ENCODE results near the gene MMP25. TPM values are rescaled to one million over a fixed set of nuclear protein-coding genes. Genes with fewer than 3 reads are reported as not detected.

Gene MMP25
- total and polyA plus RNA-seq, 9 of the 15 experiments (the other 6 are each of a cell fraction or from before 2014, with no cell fraction given): 0.03 to 0.04 TPM; not detected in 7

- no peaks in the 10 kb centered on the region for H3K9me3 ChIP-seq (replicated peaks; ENCODE audit: control insufficient read depth, insufficient read depth, low read depth, low read length)
- POLR2A ChIA-PET: interaction anchor here (0.6 to 1.1 kb wide), 5 partner anchors 40 to 201 kb away, joined by 3 to 7 read pairs (median 3); partner anchors contain the start of genes HCFC1R1 and THOC6
- no peak overlapping the region for H2AFZ ChIP-seq (ENCODE audit: low read depth, low read length)
- CTCF ChIA-PET (ENCODE audit: low intra/inter-chr PET ratio): interaction anchor here (0.6 kb wide), 1 partner anchor 33 kb away, joined by 3 read pairs; no protein-coding TSS in a partner anchor
- in situ Hi-C loops (cut with MboI) (no loop called here), intact Hi-C loops (cut with micrococcal nuclease) (no loop called here)
- BruUV-seq (replicated peaks): no TSS peak
- H3K4me2 ChIP-seq (ENCODE audit: insufficient read depth, low read length): no peak overlapping the region
- no peak for DNase-seq (ENCODE audit: extremely low read depth in 1 of 4, low spot score in 3 of 4)
- TF ChIP-seq ATF7 (IDR thresholded peaks at IDR 0.05) (0 out of 2 replicates have a peak, but pooled peaks have one; percentile 28), CEBPB (tag; IDR thresholded peaks at IDR 0.05) (peak; percentile 43; the same call in 1 of the 2 replicates), L3MBTL2 (IDR thresholded peaks at IDR 0.05) (peak; percentile 17; the same call in 1 of the 2 replicates), COPS2 (conservative IDR thresholded peaks at IDR 0.05) (no peak), BCLAF1 (IDR thresholded peaks at IDR 0.05; ENCODE audit: borderline replicate concordance in 1 of 2, control insufficient read depth in 1 of 2, low read depth in 2 of 2, low read length in 1 of 2) (no peak), CEBPG (CRISPR knock-in tag; IDR thresholded peaks at IDR 0.05) (peak; percentile 88), CEBPG (tag; conservative IDR thresholded peaks at IDR 0.05 in 1 of 2, IDR thresholded peaks at IDR 0.05 in 1 of 2) (peak; percentile 43 to 92), HMG20B (CRISPR knock-in tag; IDR thresholded peaks at IDR 0.05) (no peak), ZNF175 (CRISPR knock-in tag; IDR thresholded peaks at IDR 0.05; ENCODE audit: low read depth) (peak; percentile 58; the same call in 1 of the 2 replicates), ATF4 (CRISPR knock-in tag; IDR thresholded peaks at IDR 0.05) (0 out of 2 replicates have a peak, but pooled peaks have one; percentile 35), TRIM24 (IDR thresholded peaks at IDR 0.05) (peak; percentile 72 to 87; a peak in 2 of 4 replicates)
- TF ChIP-seq, protein P1, sequence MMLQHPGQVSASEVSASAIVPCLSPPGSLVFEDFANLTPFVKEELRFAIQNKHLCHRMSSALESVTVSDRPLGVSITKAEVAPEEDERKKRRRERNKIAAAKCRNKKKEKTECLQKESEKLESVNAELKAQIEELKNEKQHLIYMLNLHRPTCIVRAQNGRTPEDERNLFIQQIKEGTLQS (IDR thresholded peaks at IDR 0.05): peak; percentile 85
- TF ChIP-seq, protein P1 (CRISPR knock-in tag; conservative IDR thresholded peaks at IDR 0.05): no peak
- no peak for FAIRE-seq
- H3K4me3 ChIP-seq: no peak overlapping the region
- peaks cover 8 to 41% of the 10 kb centered on the region in 2 experiments for H3K4me1 ChIP-seq (replicated peaks in 1 of 2; ENCODE audit: control insufficient read depth in 2 of 2, insufficient read depth in 2 of 2, low read length in 2 of 2)
- no peaks in the 10 kb centered on the region for H3K27me3 ChIP-seq (ENCODE audit: control insufficient read depth in 2 of 2, insufficient read depth in 2 of 2, low read length in 2 of 2)
- no peak for ATAC-seq
- no peaks in the 10 kb centered on the region; the same call in 2 of the 3 replicates for H3K79me2 ChIP-seq (ENCODE audit: control insufficient read depth, insufficient read depth, low read length)
- no peaks in the 10 kb centered on the region for H4K20me1 ChIP-seq (replicated peaks; ENCODE audit: control insufficient read depth, insufficient read depth, low read length)
- no peaks in the 10 kb centered on the region for H3K9me1 ChIP-seq (ENCODE audit: control insufficient read depth, insufficient read depth, low read length)
- H3K27ac ChIP-seq (ENCODE audit: extremely low read depth, low read depth, low read length): no peak overlapping the region
- no peak overlapping the region for H3K9ac ChIP-seq (ENCODE audit: insufficient read depth in 1 of 2, low read depth in 2 of 2, low read length in 2 of 2)
- WGBS (ENCODE audit: insufficient coverage, low coverage, missing lambda C conversion rate): 72% methylated on average over 8 of the region's 8 CpGs
- no peaks in the 10 kb centered on the region for H3K36me3 ChIP-seq (ENCODE audit: control insufficient read depth, insufficient read depth, low read length)
Observed at GRCh38 chr16:3063625-3064386, 17.4 kb downstream of the MMP25 start.

Data from K562 (cell line).